GM12878 (cell line): ENCODE data around the gene EMB. TPM values are rescaled to one million over a fixed set of nuclear protein-coding genes. Genes with fewer than 3 reads are reported as not detected.
A peak's percentile ranks its signal among the peaks of the same experiment; 100 is the strongest.
"Not testable (repeated sequence)": the region's sequence is repeated elsewhere in the genome, so short reads cannot be mapped to it uniquely, and the experiment has no call there.

Source experiments
- ATAC-seq: fragments of 200-7000 bp; cut with Tn5 transposase; 3 replicates; pipeline ENCODE4 v1.9.1; 2020; ENCODE audit warnings: mild to moderate bottlenecking, moderate library complexity
- BruUV-seq: library from RNA; stranded (reverse); fragments of 400-500 nt; replicated peaks from 2 replicates; lab custom pipeline; 2021; lab: Mats Ljungman, UMichigan
- CTCF ChIA-PET: fragments of 300-600 bp; sonication (Branson Sonifier 250); formaldehyde crosslinking; extraction: SDS; loops from one replicate; lab custom pipeline; 2021; ENCODE audit warnings: inconsistent platforms; lab: Yijun Ruan, JAX
- POLR2A ChIA-PET: fragments of 350-600 bp; formaldehyde crosslinking; extraction: SDS; loops from one replicate; lab custom pipeline; 2021; ENCODE audit warnings: inconsistent platforms; lab: Charles Lee
- RAD21 ChIA-PET: fragments of 300-600 bp; sonication (Branson Sonifier 250); formaldehyde crosslinking; loops from one replicate; lab custom pipeline; 2023; ENCODE audit warnings: antibody characterized with exemption; ENCODE audit not compliant: unreplicated experiment; lab: Charles Lee
- SMC1A ChIA-PET: fragments of 300-600 bp; sonication (Branson Sonifier 250); formaldehyde crosslinking; loops from one replicate; lab custom pipeline; 2023; ENCODE audit not compliant: unreplicated experiment, uncharacterized antibody; lab: Charles Lee
- DNase-seq: peaks from one replicate; pipeline ENCODE4 v3.0.0-alpha.2; 2011; ENCODE audit warnings: low read depth, low spot score
- FAIRE-seq: peaks from 3 replicates; lab custom pipeline; 2011; peaks lifted over from hg19 to GRCh38; lab: Jason Lieb, UNC
- H2AFZ ChIP-seq: 2 replicates; pipeline ENCODE4 v1.6.0; 2011; ENCODE audit warnings: low read depth, low read length, control low read depth; ENCODE audit not compliant: control insufficient read depth
- H3K27ac ChIP-seq: 2 replicates; pipeline ENCODE4 v1.5.1; 2011; ENCODE audit warnings: control low read depth; ENCODE audit not compliant: control insufficient read depth, insufficient read depth
- H3K27me3 ChIP-seq, 2 experiments: replicated peaks in 1 of 2; 2 replicates each; pipeline versions ENCODE4 v1.6.0 to v1.6.1; 2011; ENCODE audit warnings: low read length in 1 of 2; ENCODE audit not compliant: control insufficient read depth in 2 of 2, insufficient read depth in 2 of 2
- H3K36me3 ChIP-seq, 2 experiments: 2 replicates each; pipeline ENCODE4 v1.5.1; 2011; ENCODE audit warnings: low read length in 1 of 2; ENCODE audit not compliant: control insufficient read depth in 2 of 2, insufficient read depth in 2 of 2
- H3K4me1 ChIP-seq: 2 replicates; pipeline ENCODE4 v1.6.1; 2011; ENCODE audit warnings: mild to moderate bottlenecking, low read length, moderate library complexity, mixed read lengths; ENCODE audit not compliant: control insufficient read depth, insufficient read depth
- H3K4me2 ChIP-seq: 2 replicates; pipeline ENCODE4 v1.6.0; 2011; ENCODE audit warnings: control low read depth; ENCODE audit not compliant: control insufficient read depth, insufficient read depth
- H3K4me3 ChIP-seq: fragments of 200-600 bp; sonication (generic); 2 replicates; pipeline ENCODE4 v1.5.1; 2016
- H3K79me2 ChIP-seq: 2 replicates; pipeline ENCODE4 v1.6.0; 2011; ENCODE audit warnings: low read length; ENCODE audit not compliant: control insufficient read depth, insufficient read depth
- H3K9ac ChIP-seq: 2 replicates; pipeline ENCODE4 v1.8.0; 2011; ENCODE audit warnings: low read length, control low read depth, mixed read lengths; ENCODE audit not compliant: control insufficient read depth, insufficient read depth
- H3K9me3 ChIP-seq: replicated peaks from 3 replicates; pipeline ENCODE4 v1.5.1; 2011; ENCODE audit warnings: mild to moderate bottlenecking, low read length; ENCODE audit not compliant: control insufficient read depth, insufficient read depth
- H4K20me1 ChIP-seq: 2 replicates; pipeline ENCODE4 v1.6.0; 2011; ENCODE audit not compliant: control insufficient read depth, insufficient read depth
- FOXM1 ChIP-seq: IDR thresholded peaks from 2 replicates; pipeline ENCODE4 v1.6.1; 2012; ENCODE audit warnings: low read depth, mild to moderate bottlenecking, inconsistent platforms, low read length, moderate library complexity
- IKZF2 ChIP-seq, 2 experiments: fragments of 450-650 bp; IDR thresholded peaks; 2 replicates each; pipeline ENCODE4 v1.6.1; 2017; ENCODE audit warnings: mild to moderate bottlenecking in 2 of 2, moderate library complexity in 2 of 2
- IRF4 ChIP-seq: IDR thresholded peaks from 2 replicates; pipeline ENCODE4 v1.6.1; 2011; ENCODE audit warnings: low read depth, low read length
- JUNB ChIP-seq: IDR thresholded peaks from 2 replicates; pipeline ENCODE4 v1.6.1; 2016; ENCODE audit warnings: antibody characterized with exemption, mild to moderate bottlenecking
- NR2C1 ChIP-seq: fragments of 450-650 bp; IDR thresholded peaks from 2 replicates; pipeline ENCODE4 v1.6.1; 2017; ENCODE audit warnings: antibody characterized with exemption, mild to moderate bottlenecking, moderate library complexity
- NRF1 ChIP-seq: conservative IDR thresholded peaks from 2 replicates; pipeline ENCODE4 v1.6.1; 2011; ENCODE audit warnings: mild to moderate bottlenecking, low read depth, low read length, improper control_type of control experiment
- PAX5 ChIP-seq: IDR thresholded peaks from 2 replicates; pipeline ENCODE4 v1.6.1; 2011; ENCODE audit warnings: low read depth, low read length, borderline replicate concordance
- SP1 ChIP-seq: IDR thresholded peaks from one replicate; pipeline ENCODE4 v1.6.1; 2011; ENCODE audit warnings: low read depth, low read length
- SREBF2 ChIP-seq: IDR thresholded peaks from 2 replicates; pipeline ENCODE4 v1.6.1; 2012; ENCODE audit warnings: mild to moderate bottlenecking, low read length
- STAT1 ChIP-seq: fragments of 450-650 bp; conservative IDR thresholded peaks from 2 replicates; pipeline ENCODE4 v1.6.1; 2014; ENCODE audit warnings: antibody characterized with exemption, mild to moderate bottlenecking
- STAT3 ChIP-seq: IDR thresholded peaks from 2 replicates; pipeline ENCODE4 v1.6.1; 2011; ENCODE audit warnings: low read depth, low read length, improper control_type of control experiment
- TCF12 ChIP-seq: IDR thresholded peaks from 2 replicates; pipeline ENCODE4 v1.6.1; 2011; ENCODE audit warnings: low read depth, mild to moderate bottlenecking, low read length
- ZBED1 ChIP-seq: IDR thresholded peaks from 2 replicates; pipeline ENCODE4 v1.6.1; 2016; ENCODE audit warnings: borderline replicate concordance
- WGBS: methylation state at CpG from one replicate; pipeline ENCODE4 v1.1.6; 2016; ENCODE audit warnings: low lambda C conversion rate; ENCODE audit not compliant: insufficient replicate concordance, insufficient coverage; ENCODE audit errors: missing lambda C conversion rate; 5-methylcytosine and 5-hydroxymethylcytosine counted together
- in situ Hi-C: fragments of 300-500 bp; cut with MboI; formaldehyde crosslinking; loops from 9 replicates; pipeline ENCODE4 v1.14.3; 2018; ENCODE audit warnings: mixed read lengths
- intact Hi-C: fragments of 100-400 bp; cut with micrococcal nuclease; formaldehyde crosslinking; loops from one replicate; pipeline ENCODE4 v1.14.2; 2022; ENCODE audit not compliant: unreplicated experiment
- polyA plus RNA-seq, 11 experiments: library from polyadenylated mRNA; depleted of rRNA in 4 of 11; unstranded in 6 of 11; stranded (reverse) in 5 of 11; fragments of >200 nt; fragmentation: Nextera tagmentation in 4 of 11; fragmentation: Illumina TruSeq in 1 of 11; extraction: Ambion mirVana in 4 of 11; extraction: Trizol in 1 of 11; gene quantifications; 1 replicate in 1 of 11; 2 replicates in 10 of 11; pipeline versions ENCODE4 v1.2.1 to v1.2.3, GENCODE V29; 2011 to 2016; ENCODE audit warnings: inconsistent platforms in 2 of 11, missing spikeins in 2 of 11, low read depth in 1 of 11
- total RNA-seq, 4 experiments: library from RNA; depleted of rRNA in 3 of 4; stranded (reverse); fragments of >200 nt in 3 of 4; fragmentation: Illumina TruSeq in 1 of 4; extraction: Trizol in 1 of 4; gene quantifications; 2 replicates each; pipeline versions ENCODE4 v1.2.1 to v1.2.3, GENCODE V29; 2013 to 2021

EMB gene
- total and polyA plus RNA-seq, 10 of the 15 experiments (the other 5 are each of a cell fraction or from before 2014, with no cell fraction given), result 7.0 to 48.9 (median 37.7) TPM

DNA sequence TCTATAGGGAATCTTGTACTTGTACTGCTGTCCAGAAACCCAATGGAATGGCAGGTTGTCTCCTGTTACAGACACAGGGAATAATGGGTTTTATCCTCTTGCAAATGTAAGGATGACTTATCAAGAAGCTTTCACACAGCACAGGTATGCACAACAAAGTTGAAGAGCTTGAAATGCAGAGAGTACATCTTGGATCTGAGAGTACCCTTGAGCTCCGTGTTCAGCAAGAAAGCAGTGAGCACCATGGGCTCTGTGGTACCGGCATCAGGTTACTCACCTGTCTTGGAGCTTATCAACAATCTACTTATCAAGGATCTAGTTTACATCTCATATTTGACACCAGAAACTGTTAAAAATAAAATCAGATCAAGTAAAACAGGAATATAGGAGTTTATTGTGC lies 22.0 kb upstream of the EMB start:
- intact Hi-C loops, result no loop called here
- no peak overlapping the region for H3K27ac ChIP-seq
- 76% methylated on average over 2 of the region's 2 CpGs for WGBS
- DNase-seq (no peak), FAIRE-seq (peak; percentile 73), ATAC-seq (no peak)
- RAD21 ChIA-PET, result no interaction called here
- H3K79me2 ChIP-seq, result no peaks in the 10 kb centered on the region
- no peaks in the 10 kb centered on the region for H3K4me1 ChIP-seq
- in situ Hi-C loops, result no loop called here
- no peaks in the 10 kb centered on the region for H4K20me1 ChIP-seq
- CTCF ChIA-PET, result no interaction called here
- no peaks in the 10 kb centered on the region for H3K36me3 ChIP-seq
- no peak overlapping the region for H3K9ac ChIP-seq
- no peaks in the 10 kb centered on the region for H3K27me3 ChIP-seq
- POLR2A ChIA-PET, result no interaction called here
- no peak overlapping the region for H3K4me2 ChIP-seq
- SMC1A ChIA-PET, result interaction anchor here (1.0 kb wide), 1 partner anchor 32 kb away, joined by 3 read pairs; no protein-coding TSS in a partner anchor
- TF ChIP-seq TCF12, result no peak
- no peak for TF ChIP-seq FOXM1
- TF ChIP-seq STAT3, result no peak
- no peak for TF ChIP-seq SREBF2
- no peak for TF ChIP-seq NR2C1
- no peak for TF ChIP-seq IKZF2 (IDR thresholded peaks at IDR 0.05)
- no peak for TF ChIP-seq SP1
- TF ChIP-seq STAT1, result no peak
- no peak for TF ChIP-seq NRF1
- no peak for TF ChIP-seq ZBED1
- no peak for TF ChIP-seq IRF4
- no peak for TF ChIP-seq JUNB
- TF ChIP-seq PAX5, result no peak
- no peak overlapping the region for H2AFZ ChIP-seq
- no TSS peak for BruUV-seq
- H3K9me3 ChIP-seq, result no peaks in the 10 kb centered on the region
- H3K4me3 ChIP-seq, result no peak overlapping the region

DNA sequence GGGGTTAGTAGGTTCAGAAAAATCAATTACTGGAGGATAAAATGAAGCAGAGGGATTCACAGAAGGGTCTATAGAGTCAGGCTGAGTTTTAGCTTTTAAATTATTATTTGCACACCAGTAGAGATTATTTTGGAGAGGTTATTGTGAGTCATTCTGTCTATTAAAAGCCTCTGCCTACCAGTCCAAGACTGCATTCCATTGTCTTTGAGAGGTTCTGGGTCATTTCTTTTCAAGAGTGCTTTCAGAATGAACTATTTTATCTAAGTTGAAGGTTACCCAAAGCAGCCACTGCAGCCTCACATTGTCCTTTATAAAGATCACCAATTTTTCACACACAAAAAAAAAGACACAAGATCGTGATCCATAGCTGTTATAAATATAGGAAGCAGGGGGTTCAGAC lies 21.5 kb upstream of the EMB start:
- intact Hi-C loops, BruUV-seq, FAIRE-seq: not testable (repeated sequence)

DNA sequence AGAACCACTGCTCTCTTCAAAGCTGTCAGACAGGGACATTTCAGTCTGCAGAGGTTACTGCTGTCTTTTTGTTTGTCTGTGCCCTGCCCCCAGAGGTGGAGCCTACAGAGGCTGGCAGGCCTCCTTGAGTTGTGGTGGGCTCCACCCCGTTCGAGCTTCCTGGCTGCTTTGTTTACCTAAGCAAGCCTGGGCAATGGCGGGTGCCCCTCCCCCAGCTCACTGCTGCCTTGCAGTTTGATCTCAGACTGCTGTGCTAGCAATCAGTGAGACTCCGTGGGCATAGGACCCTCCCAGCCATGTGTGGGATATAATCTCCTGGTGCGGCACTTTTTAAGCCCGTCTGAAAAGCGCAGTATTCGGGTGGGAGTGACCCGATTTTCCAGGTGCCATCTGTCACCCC lies 17.3 kb upstream of the EMB start:
- FAIRE-seq, SMC1A ChIA-PET, H3K36me3 ChIP-seq, H3K27me3 ChIP-seq, BruUV-seq, H4K20me1 ChIP-seq, RAD21 ChIA-PET, H3K27ac ChIP-seq, intact Hi-C loops, H3K79me2 ChIP-seq, H2AFZ ChIP-seq, H3K4me3 ChIP-seq, H3K9me3 ChIP-seq, H3K9ac ChIP-seq, H3K4me2 ChIP-seq, POLR2A ChIA-PET, H3K4me1 ChIP-seq, ATAC-seq, CTCF ChIA-PET, DNase-seq, in situ Hi-C loops: not testable (repeated sequence)
- 47% methylated on average over 9 of the region's 9 CpGs for WGBS

More for the DNA sequence above, 21.5 kb upstream of the EMB start:
- H3K36me3 ChIP-seq, H3K4me3 ChIP-seq, H3K27me3 ChIP-seq, H4K20me1 ChIP-seq, H3K27ac ChIP-seq, CTCF ChIA-PET, DNase-seq, POLR2A ChIA-PET, H3K4me2 ChIP-seq, RAD21 ChIA-PET, ATAC-seq, SMC1A ChIA-PET, H2AFZ ChIP-seq, H3K4me1 ChIP-seq, H3K79me2 ChIP-seq, H3K9ac ChIP-seq, in situ Hi-C loops, H3K9me3 ChIP-seq: not testable (repeated sequence)
- WGBS, result 33% methylated on average over 1 of the region's 1 CpG
